Measurements from ENCODE around the gene CCDC85C. TPM values are rescaled to one million over a fixed set of nuclear protein-coding genes. Genes with fewer than 3 reads are reported as not detected.

The CCDC85C gene
- total and polyA plus RNA-seq, 7 donors = 1.8 to 21.0 (median 7.9) TPM

- ATAC-seq (no peak), DNase-seq (no peak)
- H3K27ac ChIP-seq = no peak overlapping the region
- intact Hi-C loops (cut with DNase I) = no loop called here
- H3K4me3 ChIP-seq = no peak overlapping the region
- no peaks in the 10 kb centered on the region for H3K36me3 ChIP-seq (ENCODE audit: insufficient read depth in 1 of 2, low read depth in 1 of 2)
- no peak for TF ChIP-seq CTCF (IDR thresholded peaks at IDR 0.05)
- WGBS, 3 donors = 94 to 95% (median 95%) methylated on average over 24 of the region's 24 CpGs
- no peaks in the 10 kb centered on the region for H3K27me3 ChIP-seq (ENCODE audit: insufficient read depth in 3 of 3, low read length in 2 of 3)
- H3K9me3 ChIP-seq = no peaks in the 10 kb centered on the region
- peaks cover 8% of the 10 kb centered on the region for H3K4me1 ChIP-seq
Observed at GRCh38 chr14:99535908-99536778, 67.9 kb downstream of the CCDC85C start.

- intact Hi-C loops (cut with DNase I) = no loop called here
- H3K9me3 ChIP-seq = no peaks in the 10 kb centered on the region
- DNase-seq (no peak), ATAC-seq (peak in 1 of 4 donors; percentile 13)
- TF ChIP-seq CTCF (IDR thresholded peaks at IDR 0.05) = no peak
- no peaks in the 10 kb centered on the region for H3K27me3 ChIP-seq (ENCODE audit: insufficient read depth in 3 of 3, low read length in 2 of 3)
- 64 to 83% (median 74%) methylated on average over 6 to 8 of the region's 8 CpGs for WGBS, 3 donors
- H3K27ac ChIP-seq = no peak overlapping the region
- no peak overlapping the region for H3K4me3 ChIP-seq
- peaks cover 8% of the 10 kb centered on the region for H3K4me1 ChIP-seq
- H3K36me3 ChIP-seq (ENCODE audit: insufficient read depth in 1 of 2, low read depth in 1 of 2) = no peaks in the 10 kb centered on the region
Observed at GRCh38 chr14:99535448-99535847, 68.6 kb downstream of the CCDC85C start.

GRCh38 chr14:99534863-99535262 is 69.1 kb downstream of the CCDC85C start:
- H3K36me3 ChIP-seq (ENCODE audit: insufficient read depth in 1 of 2, low read depth in 1 of 2) = no peaks in the 10 kb centered on the region
- H3K9me3 ChIP-seq = no peaks in the 10 kb centered on the region
- peak in 2 of 4 donors; percentile 39 to 65 for ATAC-seq
- H3K27me3 ChIP-seq (ENCODE audit: insufficient read depth in 3 of 3, low read length in 2 of 3) = no peaks in the 10 kb centered on the region
- H3K27ac ChIP-seq = no peak overlapping the region
- no peak for TF ChIP-seq CTCF (IDR thresholded peaks at IDR 0.05)
- DNase-seq = no peak
- no peak overlapping the region for H3K4me3 ChIP-seq
- peaks cover 8% of the 10 kb centered on the region for H3K4me1 ChIP-seq
- intact Hi-C loops (cut with DNase I) = no loop called here
- WGBS, 3 donors = 48 to 66% (median 56%) methylated on average over 13 of the region's 13 CpGs

- no peaks in the 10 kb centered on the region for H3K36me3 ChIP-seq (ENCODE audit: insufficient read depth in 1 of 2, low read depth in 1 of 2)
- 80 to 90% (median 81%) methylated on average over 6 of the region's 6 CpGs for whole genome bisulfite sequencing, 3 donors
- DNase-seq = no peak
- H3K4me1 ChIP-seq = peaks cover 8% of the 10 kb centered on the region
- ATAC-seq = no peak
- no peak overlapping the region for H3K27ac ChIP-seq
- intact Hi-C loops (cut with DNase I) = no loop called here
- no peak for TF ChIP-seq CTCF (IDR thresholded peaks at IDR 0.05)
- H3K4me3 ChIP-seq = no peak overlapping the region
- H3K27me3 ChIP-seq (ENCODE audit: insufficient read depth in 3 of 3, low read length in 2 of 3) = no peaks in the 10 kb centered on the region
- H3K9me3 ChIP-seq = no peaks in the 10 kb centered on the region
Observed at GRCh38 chr14:99534333-99534732, 69.7 kb downstream of the CCDC85C start.
